ENCODE measurements around the gene ZBTB32.

Gene ZBTB32

DNA sequence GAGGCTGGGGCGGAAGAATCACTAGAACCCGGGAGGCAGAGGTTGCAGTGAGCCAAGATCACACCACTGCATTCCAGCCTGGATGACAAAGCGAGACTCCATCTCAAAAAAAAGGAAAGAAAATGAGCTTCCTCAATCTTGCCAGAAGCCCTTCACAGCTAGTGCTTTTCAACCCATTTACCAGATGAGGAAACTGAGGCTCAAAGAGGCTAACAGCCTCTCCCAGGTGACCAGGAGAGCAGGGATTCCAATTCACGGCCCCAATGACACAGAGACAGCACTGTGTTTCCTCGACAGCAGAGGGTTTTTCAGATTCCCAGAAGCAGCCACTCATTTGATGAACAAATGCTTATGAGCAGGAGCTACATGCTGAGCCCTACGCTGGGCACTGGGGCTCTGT is 34.8 kb upstream of the ZBTB32 start:
- H3K9me3 ChIP-seq (ENCODE audit: control insufficient read depth, insufficient read depth, low read length): no peaks in the 10 kb centered on the region
- no peaks in the 10 kb centered on the region for H3K4me1 ChIP-seq (ENCODE audit: control insufficient read depth, low read length)
- H3K9me2 ChIP-seq (replicated peaks; ENCODE audit: control insufficient read depth, low read length): no peaks in the 10 kb centered on the region
- peaks cover 20% of the 10 kb centered on the region for H3K27me3 ChIP-seq (ENCODE audit: control insufficient read depth, low read length)
- H3K27ac ChIP-seq (ENCODE audit: low read depth, low read length): no peak overlapping the region
- no peak overlapping the region for H3K4me3 ChIP-seq (ENCODE audit: low read length)
- TF ChIP-seq CTCF (IDR thresholded peaks at IDR 0.05; ENCODE audit: low read depth, low read length, poor library complexity, severe bottlenecking): no peak
- no peak for TF ChIP-seq EZH2phosphoT487 (IDR thresholded peaks at IDR 0.05; ENCODE audit: borderline replicate concordance, low read length)
- H3F3A ChIP-seq (ENCODE audit: control insufficient read depth, insufficient read depth): no peaks in the 10 kb centered on the region
- no peaks in the 10 kb centered on the region for H3K36me3 ChIP-seq (ENCODE audit: control insufficient read depth, low read length)
- H3K79me2 ChIP-seq (ENCODE audit: control insufficient read depth, low read length): no peaks in the 10 kb centered on the region
- no peak overlapping the region for H3K4me2 ChIP-seq (ENCODE audit: low read length)
- H4K20me1 ChIP-seq (ENCODE audit: control insufficient read depth, insufficient read depth, low read depth, low read length): no peaks in the 10 kb centered on the region

- H3K79me2 ChIP-seq (ENCODE audit: control insufficient read depth, low read length): no peaks in the 10 kb centered on the region
- TF ChIP-seq CTCF (IDR thresholded peaks at IDR 0.05; ENCODE audit: low read depth, low read length, poor library complexity, severe bottlenecking) (no peak), EZH2phosphoT487 (IDR thresholded peaks at IDR 0.05; ENCODE audit: borderline replicate concordance, low read length) (no peak)
- no peaks in the 10 kb centered on the region for H3K36me3 ChIP-seq (ENCODE audit: control insufficient read depth, low read length)
- H3K9me3 ChIP-seq (ENCODE audit: control insufficient read depth, insufficient read depth, low read length): no peaks in the 10 kb centered on the region
- H4K20me1 ChIP-seq (ENCODE audit: control insufficient read depth, insufficient read depth, low read depth, low read length): no peaks in the 10 kb centered on the region
- no peak overlapping the region for H3K4me3 ChIP-seq (ENCODE audit: low read length)
- no peak overlapping the region for H3K27ac ChIP-seq (ENCODE audit: low read depth, low read length)
- no peaks in the 10 kb centered on the region for H3K4me1 ChIP-seq (ENCODE audit: control insufficient read depth, low read length)
- H3K27me3 ChIP-seq (ENCODE audit: control insufficient read depth, low read length): peaks cover 20% of the 10 kb centered on the region
- no peaks in the 10 kb centered on the region for H3F3A ChIP-seq (ENCODE audit: control insufficient read depth, insufficient read depth)
- no peak overlapping the region for H3K4me2 ChIP-seq (ENCODE audit: low read length)
- no peaks in the 10 kb centered on the region for H3K9me2 ChIP-seq (replicated peaks; ENCODE audit: control insufficient read depth, low read length)
Measured at GRCh38 chr19:35669974-35670373, 34.4 kb upstream of the ZBTB32 start.

DNA sequence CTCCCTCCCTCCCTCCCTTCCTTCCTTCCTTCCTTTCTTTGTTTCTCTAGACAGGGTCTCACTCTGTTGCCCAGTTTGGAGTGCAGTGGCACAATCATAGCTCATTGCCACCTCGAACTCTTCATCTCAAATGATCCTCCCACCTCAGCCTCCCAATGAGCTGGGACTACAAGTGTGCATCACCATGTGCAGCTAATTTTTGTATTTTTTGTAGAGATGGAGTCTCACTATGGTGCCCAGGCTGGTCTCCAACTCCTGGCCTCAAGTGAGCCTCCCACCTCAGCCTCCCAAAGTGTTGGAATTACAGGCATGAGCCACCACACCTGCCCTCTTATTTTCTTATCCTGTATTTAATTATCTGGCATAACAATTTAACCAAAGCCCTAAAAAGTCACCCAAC is 33.7 kb upstream of the ZBTB32 start:
- H3K4me1 ChIP-seq (ENCODE audit: control insufficient read depth, low read length): no peaks in the 10 kb centered on the region
- H3K4me3 ChIP-seq (ENCODE audit: low read length): no peak overlapping the region
- no peaks in the 10 kb centered on the region for H3K79me2 ChIP-seq (ENCODE audit: control insufficient read depth, low read length)
- no peak overlapping the region for H3K4me2 ChIP-seq (ENCODE audit: low read length)
- no peaks in the 10 kb centered on the region for H3K9me3 ChIP-seq (ENCODE audit: control insufficient read depth, insufficient read depth, low read length)
- H3F3A ChIP-seq (ENCODE audit: control insufficient read depth, insufficient read depth): no peaks in the 10 kb centered on the region
- H3K36me3 ChIP-seq (ENCODE audit: control insufficient read depth, low read length): no peaks in the 10 kb centered on the region
- H3K27ac ChIP-seq (ENCODE audit: low read depth, low read length): no peak overlapping the region
- no peaks in the 10 kb centered on the region for H4K20me1 ChIP-seq (ENCODE audit: control insufficient read depth, insufficient read depth, low read depth, low read length)
- no peaks in the 10 kb centered on the region for H3K9me2 ChIP-seq (replicated peaks; ENCODE audit: control insufficient read depth, low read length)
- TF ChIP-seq EZH2phosphoT487 (IDR thresholded peaks at IDR 0.05; ENCODE audit: borderline replicate concordance, low read length): no peak
- TF ChIP-seq CTCF (IDR thresholded peaks at IDR 0.05; ENCODE audit: low read depth, low read length, poor library complexity, severe bottlenecking): no peak
- peaks cover 20% of the 10 kb centered on the region for H3K27me3 ChIP-seq (ENCODE audit: control insufficient read depth, low read length)

DNA sequence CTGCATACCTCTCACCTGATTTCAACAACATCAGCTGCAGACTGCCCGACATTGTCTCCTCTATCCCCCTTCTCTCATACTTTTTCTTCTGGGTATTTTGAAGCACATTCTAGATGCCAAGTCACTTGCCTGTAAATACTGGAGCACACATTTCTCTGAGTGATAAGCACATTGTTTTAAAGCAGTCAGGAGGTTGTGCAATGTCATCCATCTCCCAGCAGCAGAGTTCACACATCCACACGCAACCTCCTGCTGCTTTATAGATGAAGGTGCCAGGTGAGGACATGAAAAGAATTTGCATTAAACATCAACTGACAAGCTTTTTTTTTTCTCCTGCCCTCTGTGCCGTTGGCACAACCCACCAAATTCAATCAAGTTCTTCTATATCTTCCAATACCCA is 32.5 kb upstream of the ZBTB32 start:
- Histone ChIP-seq H3K27me3 (ENCODE audit: control insufficient read depth, low read length) (peaks cover 20% of the 10 kb centered on the region), H3K36me3 (ENCODE audit: control insufficient read depth, low read length) (no peaks in the 10 kb centered on the region), H3K4me2 (ENCODE audit: low read length) (no peak overlapping the region), H3K4me3 (ENCODE audit: low read length) (no peak overlapping the region), H3K9me3 (ENCODE audit: control insufficient read depth, insufficient read depth, low read length) (no peaks in the 10 kb centered on the region), H3K4me1 (ENCODE audit: control insufficient read depth, low read length) (no peaks in the 10 kb centered on the region), H3K27ac (ENCODE audit: low read depth, low read length) (no peak overlapping the region), H3K79me2 (ENCODE audit: control insufficient read depth, low read length) (no peaks in the 10 kb centered on the region), H3K9me2 (replicated peaks; ENCODE audit: control insufficient read depth, low read length) (no peaks in the 10 kb centered on the region), H3F3A (ENCODE audit: control insufficient read depth, insufficient read depth) (no peaks in the 10 kb centered on the region), H4K20me1 (ENCODE audit: control insufficient read depth, insufficient read depth, low read depth, low read length) (no peaks in the 10 kb centered on the region)
- no peak for TF ChIP-seq EZH2phosphoT487 (IDR thresholded peaks at IDR 0.05; ENCODE audit: borderline replicate concordance, low read length)
- TF ChIP-seq CTCF (IDR thresholded peaks at IDR 0.05; ENCODE audit: low read depth, low read length, poor library complexity, severe bottlenecking): no peak
